Left ventricle myocardium superior (tissue), 1 donor: ENCODE data around the gene CARD18. TPM values are rescaled to one million over a fixed set of nuclear protein-coding genes. Genes with fewer than 3 reads are reported as not detected.
"Not testable (repeated sequence)": the region's sequence is repeated elsewhere in the genome, so short reads cannot be mapped to it uniquely, and the experiment has no call there.

Experiments
- ATAC-seq: fragments of 200-7000 bp; cut with Tn5 transposase; one replicate; pipeline ENCODE4 v1.9.1; 2020; ENCODE audit warnings: mild to moderate bottlenecking, moderate library complexity
- DNase-seq: peaks from one replicate; pipeline ENCODE4 v3.0.0-alpha.2; 2020
- intact Hi-C: fragments of 100-400 bp; cut with micrococcal nuclease; formaldehyde crosslinking; loops from one replicate; pipeline ENCODE4 v1.11.0; 2022
- total RNA-seq: library from RNA; stranded (reverse); fragmentation: NEBNext Ultra II Directional; extraction: Animal tissue kit (Norgen Biotek cat#: 25700); gene quantifications from one replicate; pipeline ENCODE4 v1.2.1, GENCODE V29; 2021
- donor health status: DM: no; HTN: yes; CAD: no; lungs with severe emphysema.

Gene CARD18
- total RNA-seq, 1 donor from 2014 or later = 0.72 TPM

DNA sequence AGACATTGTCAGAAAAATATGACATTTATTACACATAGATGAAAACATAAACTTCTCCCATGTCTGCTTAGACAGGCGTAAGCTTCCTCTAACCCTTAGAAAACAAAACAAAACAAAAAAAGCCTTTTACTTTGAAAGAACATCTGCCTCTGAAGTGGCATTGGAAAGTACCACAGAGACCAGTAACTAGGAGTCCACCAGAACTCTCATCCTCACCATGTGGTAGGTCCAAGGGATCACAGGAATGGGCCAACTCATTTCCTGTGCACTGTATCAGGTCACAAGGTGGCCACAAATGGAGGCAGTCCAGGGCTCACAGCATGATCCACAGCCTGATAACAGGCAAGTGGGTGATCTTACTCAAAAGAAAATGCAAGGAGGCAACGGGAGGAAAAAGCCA, 40.0 kb downstream of the CARD18 start:
- ATAC-seq, intact Hi-C loops: not testable (repeated sequence)

DNA sequence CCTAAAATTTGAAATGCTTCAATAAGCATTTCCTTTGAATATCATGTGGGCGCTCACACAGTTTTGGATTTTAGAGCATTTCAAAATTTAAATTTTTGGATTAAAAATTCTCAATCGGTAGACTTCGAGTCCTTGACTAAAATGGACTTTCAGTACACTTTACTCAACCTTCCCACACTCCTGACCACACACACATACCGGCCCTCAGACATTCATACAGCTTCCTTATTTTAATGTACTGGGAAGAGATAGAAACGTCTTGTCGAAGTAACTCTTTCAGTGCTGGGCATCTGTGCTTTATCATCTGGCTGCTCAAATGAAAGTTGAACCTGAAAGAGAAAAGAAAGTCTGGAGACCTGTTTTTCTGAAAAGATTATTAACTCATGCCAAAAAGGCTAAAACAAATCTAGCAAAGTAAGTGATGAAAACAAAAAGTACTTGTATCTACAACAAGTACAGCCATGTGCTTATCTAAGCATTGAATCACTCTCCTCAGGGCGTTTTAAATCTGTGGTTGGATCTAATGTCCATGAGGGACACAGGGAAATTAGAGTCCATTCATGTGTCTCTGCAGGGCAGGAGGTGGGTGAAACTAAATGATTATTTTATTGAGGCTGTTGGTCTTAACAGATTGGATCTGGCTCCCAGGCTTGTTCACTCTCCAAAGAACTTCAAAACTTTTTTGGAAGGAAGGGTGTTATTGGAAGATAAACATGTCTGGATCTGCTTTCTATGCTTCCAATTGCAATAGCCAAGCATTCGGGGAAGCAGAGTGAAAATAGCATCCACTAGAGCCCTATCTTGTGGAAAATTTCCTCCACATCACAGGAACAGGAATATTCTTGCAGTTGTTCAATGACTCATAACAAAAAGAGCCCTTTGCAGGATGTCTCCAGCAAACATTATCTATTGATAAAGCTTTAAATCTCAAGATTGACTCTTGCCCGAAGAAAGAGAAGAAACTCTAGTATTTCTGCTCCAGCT, 47.0 kb downstream of the CARD18 start:
- DNase-seq (no peak), ATAC-seq (no peak)
- intact Hi-C loops = no loop called here

More for the DNA sequence above, 40.0 kb downstream of the CARD18 start:
- DNase-seq = not testable (repeated sequence)

Other genes starting within 250 kb of the CARD18 start
- not detected for gene CASP12, start 241.3 kb downstream of the CARD18 start, total RNA-seq
- 12.1 TPM for gene CASP4, start 171.2 kb downstream of the CARD18 start, total RNA-seq
- gene CASP5, start 116.6 kb downstream of the CARD18 start, total RNA-seq = not detected
- gene CASP1, start 104.6 kb downstream of the CARD18 start, total RNA-seq = 11.3 TPM
- 10.9 TPM for gene CARD16, start 94.4 kb downstream of the CARD18 start, total RNA-seq